Stimulated activated CD4-positive, alpha-beta T cell treated with anti-CD3 and anti-CD28 coated beads, Interleukin-1b, Interleukin-23, amount 100 ng/mL, for 1 hour (primary cell): ENCODE results near the gene CFDP1.

Experiments used
- DNase-seq, 2 donors: peaks; one replicate each; pipeline ENCODE4 v3.0.0-alpha.2; 2020; ENCODE audit warnings: low read depth in 2 of 2

CFDP1 gene

DNA sequence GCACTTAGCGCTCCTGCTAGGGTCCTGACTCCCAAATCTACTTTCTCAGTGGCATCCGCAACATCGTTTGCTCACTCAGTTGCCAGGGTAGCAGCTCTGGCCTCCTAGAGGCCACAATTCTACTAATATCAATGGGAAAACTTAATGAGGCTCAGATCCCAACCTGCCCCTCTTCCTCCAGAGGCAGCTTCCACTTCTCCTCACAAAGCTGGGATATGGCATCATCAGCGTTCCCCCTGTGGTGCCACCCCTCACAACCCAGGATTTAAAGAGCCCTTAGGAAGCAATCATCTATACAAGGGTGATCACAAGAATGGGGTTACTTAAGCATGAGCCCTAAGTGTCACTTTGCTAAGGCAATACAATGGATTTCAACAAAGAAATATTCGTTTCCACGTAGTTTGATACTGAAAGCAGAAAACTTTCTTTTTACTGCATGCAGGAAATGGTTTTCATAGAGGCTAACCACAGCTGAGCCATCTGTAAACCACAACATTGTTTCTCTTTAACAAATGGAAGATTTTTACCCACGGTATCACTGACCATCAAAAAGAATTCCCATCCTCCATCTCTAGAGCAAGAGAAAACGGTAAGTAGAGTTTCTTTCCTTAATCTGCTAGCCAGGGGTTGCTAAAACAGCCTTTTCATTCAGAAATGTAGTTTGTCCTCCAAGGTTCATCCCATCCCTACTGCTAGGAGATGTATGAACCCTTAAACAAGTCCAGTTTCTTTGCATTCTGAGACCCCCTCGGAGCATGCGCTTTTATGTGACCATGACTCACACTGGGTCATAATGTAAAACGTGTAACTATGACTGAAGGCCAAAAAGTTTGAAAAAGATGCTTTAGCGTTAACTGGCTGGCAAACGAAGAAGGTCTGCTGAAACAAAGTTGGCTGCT, 113.5 kb downstream of the CFDP1 start:
- no peak for DNase-seq

DNA sequence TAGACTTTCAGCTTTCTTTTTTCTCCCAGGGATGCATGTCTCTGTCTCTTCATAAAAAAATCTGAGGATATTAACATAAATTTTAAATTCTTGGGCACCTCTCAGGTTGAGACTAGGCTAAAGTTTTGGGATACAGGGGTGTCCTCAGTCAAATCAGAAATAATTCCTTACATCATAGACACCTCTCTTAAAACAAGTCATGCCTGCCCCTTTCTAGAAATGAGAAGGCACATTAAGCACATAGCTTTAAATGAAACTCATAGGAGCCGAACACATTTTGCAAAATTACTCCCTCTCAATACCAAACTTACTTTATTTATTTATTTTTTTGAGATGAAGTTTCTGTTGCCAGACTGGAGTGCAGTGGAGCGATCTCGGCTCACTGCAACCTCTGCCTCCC, 114.6 kb downstream of the CFDP1 start:
- DNase-seq: no peak

DNA sequence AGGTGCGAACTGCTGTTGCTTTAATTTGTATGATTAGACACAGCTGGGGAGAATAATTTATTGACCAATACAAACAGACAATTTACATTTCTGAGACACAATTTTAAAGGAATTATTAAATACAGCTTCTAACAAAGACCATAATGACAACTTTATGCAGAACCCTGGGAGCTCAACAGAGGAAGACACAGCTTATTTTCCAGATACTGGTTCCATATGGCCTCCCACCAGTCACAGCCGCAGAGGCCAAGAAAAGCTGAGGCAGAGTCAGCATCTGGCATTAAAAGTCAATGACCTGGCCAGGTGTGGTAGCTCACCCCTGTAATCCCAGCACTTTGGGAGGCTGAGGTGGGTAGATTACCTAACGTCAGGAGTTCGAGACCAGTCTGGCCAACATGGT, 115.8 kb downstream of the CFDP1 start:
- no peak for DNase-seq

DNA sequence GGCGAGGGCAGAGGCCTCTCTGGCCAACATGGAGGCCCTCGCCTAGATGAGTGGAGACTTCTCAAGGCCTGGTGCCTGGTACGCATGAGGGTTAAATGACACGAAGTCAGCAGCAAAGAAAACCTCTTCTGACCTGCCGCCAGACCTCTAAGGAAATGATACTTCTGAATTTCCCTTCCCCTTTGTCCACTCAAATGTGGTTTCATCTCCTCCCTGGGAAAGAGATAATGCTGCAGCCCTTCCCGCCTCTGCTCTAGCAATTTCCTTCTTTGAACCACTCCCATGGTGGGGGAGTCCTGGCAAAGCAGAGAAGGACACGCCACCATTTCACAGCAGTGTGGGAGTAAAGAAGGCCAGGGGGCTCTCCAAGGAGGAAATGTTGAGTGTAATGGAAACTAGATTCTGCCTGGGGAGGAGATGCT, 116.2 kb downstream of the CFDP1 start:
- DNase-seq: no peak

DNA sequence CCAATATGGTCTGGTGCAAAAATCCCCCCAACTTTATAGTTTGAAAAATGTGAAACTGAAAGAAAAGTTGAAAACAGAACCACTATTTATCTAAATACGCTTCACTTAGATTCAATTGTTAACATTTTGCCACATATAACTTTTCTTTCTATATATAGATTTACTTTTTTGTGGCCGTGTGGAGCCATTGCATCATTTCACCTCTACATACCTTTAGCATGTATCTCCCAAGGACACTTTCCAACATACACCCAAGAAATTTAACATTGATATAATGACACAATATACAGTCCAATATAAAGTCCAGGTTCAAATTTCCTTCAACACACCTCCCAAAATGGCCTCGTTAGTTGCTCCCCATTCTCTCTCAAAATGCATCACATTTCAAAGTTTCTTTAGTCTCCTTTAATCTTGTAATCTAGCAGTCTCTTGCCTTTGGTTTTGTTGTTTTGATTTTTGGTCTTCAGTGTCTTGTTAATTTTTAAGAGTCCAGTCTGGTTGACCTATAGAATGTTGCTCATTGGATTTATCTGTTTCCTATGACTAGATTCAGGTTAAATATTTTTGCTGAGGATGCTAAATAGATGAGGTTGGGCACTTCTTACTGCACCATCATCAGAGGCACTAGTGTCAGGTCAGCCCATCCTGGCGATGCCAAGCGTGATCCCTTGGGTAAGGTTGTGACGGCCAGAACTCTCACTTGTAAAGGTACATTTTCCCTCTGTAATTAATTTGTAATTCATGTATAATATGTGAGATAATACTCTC, 117.6 kb downstream of the CFDP1 start:
- no peak for DNase-seq

DNA sequence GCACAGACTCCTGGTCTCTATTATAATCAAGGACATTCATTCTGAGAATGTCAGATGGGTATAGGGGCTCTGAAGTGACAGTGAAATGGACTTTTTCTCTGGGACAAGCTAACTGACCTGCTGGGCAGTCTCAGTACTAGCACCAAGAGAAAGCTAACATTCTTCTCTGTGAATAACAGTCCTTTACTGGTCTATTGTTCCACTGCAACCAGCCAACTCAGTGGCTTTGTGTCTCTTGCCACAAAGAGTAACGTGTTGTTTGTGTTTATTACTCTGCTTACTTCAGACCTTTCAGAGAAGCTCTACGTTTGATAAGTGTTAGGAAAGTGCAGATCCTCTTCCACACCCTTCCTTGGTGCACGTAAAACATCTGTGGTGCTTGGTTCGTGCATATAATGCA, 120.4 kb downstream of the CFDP1 start:
- no peak for DNase-seq

DNA sequence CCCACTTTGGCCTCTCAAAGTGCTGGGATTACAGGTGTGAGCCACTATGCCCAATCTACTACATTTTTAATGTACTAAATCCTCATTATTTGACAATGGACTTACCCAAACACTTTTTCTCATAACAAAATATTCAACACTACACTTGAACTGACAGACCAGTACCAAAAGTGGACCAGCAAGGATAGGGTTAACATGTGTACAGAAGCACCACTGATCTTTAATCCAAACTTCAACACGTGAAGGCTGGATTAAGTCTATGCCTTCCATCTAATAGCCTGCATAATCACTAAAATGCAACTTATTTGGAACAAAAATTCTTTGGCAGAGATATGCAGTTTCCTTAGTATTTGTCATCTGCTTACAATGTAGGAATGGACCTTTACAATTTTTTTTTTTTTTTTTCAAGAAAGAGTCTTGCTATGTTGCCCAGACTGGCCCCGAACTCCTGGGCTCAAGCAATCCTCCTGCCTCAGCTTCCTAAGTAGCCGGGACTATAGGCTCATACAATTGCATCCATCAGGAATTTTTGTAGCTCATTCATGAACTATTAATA, 121.8 kb downstream of the CFDP1 start:
- no peak for DNase-seq

DNA sequence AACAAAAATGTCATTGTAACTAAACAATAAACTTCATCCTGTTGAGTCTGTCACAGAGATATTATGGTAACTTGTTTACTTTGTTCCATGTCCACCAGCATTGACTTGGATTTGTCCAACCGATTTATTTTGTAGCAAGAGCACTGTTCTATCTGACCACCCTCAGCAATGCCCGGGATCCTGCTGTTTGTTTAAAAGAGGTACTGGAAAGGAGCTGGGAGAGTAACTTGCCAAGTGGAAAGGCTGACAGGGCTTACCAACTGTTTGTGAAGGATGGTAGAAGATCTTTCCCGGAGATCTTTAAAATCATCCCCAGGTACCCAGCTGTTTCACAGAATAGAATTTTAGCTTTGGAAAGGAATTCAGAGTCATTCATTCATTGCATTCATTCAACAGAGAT, 122.8 kb downstream of the CFDP1 start:
- DNase-seq: no peak

DNA sequence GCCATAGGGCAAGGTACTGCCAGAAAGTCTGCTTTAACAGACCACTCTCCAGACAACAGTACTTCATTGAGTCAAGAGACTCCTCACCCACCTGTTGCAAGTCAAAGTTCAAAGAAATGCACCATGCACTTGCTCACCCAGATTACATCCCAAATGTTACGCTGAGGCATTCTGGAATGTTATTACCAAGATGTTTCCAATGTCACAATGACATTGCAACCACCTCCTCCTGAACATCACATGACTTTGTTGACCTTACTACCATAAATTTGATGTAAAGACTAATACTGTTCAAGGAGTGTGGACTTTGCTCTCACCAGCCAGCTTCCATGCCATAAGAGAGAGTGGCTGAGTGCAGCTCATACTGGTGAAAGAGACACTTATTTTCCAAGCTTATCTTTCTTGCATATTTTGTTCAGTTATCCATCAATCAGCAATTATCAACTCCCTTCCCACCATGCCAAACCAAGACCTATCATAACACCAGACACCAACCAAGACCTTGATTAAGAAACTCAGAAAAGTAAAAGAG, 123.3 kb downstream of the CFDP1 start:
- DNase-seq: no peak

DNA sequence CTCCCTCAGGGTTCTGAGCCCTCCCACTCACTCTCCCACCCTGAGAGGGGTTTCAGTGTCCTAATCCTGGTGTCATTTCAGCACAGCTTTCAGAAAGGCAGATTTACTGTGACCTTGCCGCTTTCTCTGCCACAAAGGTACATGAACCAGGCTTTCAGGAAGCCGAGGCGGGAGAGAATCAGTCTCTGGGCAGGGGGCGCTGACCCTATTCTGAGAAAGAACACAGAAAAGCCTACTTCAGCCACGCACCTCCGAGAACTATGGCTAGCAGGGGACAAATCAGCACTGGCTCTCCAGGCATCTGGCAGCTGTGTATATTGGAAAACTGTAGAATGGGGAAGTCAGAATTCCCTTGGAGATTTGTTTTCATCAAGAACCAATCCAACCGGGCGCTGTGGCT, 124.1 kb downstream of the CFDP1 start:
- DNase-seq: no peak

DNA sequence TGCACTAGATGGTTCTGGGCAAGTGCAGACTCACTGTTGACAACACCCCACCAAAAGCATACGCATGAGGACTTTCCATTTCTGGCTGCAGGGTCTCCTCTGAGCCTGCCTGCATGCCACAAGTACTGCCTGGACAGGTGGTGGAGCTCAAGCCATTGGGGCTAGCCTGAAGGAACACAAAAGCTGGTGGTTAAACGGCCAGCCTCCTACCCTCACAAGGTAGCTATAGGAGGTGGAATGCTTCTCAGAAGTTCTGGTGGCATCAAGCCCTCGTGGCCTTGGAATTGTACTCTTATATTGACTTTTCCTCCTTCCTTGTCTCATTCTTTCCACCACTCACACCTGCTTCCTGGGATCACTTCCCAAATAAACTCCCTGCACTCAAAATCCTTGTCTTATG, 125.3 kb downstream of the CFDP1 start:
- DNase-seq: no peak

DNA sequence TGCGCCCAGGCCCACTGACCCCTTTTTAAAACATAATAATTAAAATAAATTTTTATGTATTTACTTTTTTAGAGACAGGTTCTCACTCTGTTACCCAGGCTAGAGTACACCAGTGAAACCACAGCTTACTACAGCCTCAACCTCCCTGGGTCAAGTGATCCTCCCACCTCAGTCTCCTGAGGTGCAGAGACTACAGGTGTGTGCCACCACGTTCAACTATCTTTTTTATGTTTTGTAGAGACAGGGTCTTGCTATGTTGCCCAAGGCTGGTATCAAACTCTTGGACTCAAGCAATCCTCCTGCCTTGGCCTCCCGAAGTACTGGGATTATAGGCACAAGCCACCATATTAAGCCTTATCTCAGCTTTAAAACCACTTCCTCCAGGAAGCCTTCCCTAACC, 125.8 kb downstream of the CFDP1 start:
- DNase-seq: no peak

DNA sequence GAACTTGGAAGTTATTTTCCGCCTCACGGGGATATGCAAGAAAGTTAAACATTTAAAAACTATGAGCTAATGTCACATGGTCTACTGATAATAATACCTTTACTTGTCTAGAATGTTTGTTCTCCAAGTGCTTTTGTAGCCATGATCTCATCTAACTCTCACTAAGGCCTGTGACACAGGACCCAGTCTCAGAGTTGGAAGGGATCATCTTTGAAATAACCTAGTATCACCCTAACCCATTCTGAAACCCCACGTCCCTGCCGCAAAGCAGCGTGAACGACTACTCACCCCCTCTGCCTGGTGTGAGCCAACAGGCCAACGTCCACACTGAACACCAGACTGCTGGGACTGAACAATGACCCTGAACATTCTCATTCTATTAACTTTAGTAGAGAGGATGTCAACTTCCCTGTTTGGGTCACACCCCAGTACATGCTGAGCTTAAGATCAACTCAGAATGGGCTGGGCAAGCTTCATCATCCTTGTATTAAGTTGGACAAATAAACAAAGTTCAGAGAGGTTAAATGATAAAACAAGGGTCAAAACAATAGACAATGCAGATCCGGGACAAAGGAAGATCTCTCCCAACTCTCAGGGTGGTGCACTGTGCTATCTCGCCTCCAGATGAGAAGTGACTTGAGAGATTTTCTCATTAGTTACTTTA, 127.1 kb downstream of the CFDP1 start:
- no peak for DNase-seq

DNA sequence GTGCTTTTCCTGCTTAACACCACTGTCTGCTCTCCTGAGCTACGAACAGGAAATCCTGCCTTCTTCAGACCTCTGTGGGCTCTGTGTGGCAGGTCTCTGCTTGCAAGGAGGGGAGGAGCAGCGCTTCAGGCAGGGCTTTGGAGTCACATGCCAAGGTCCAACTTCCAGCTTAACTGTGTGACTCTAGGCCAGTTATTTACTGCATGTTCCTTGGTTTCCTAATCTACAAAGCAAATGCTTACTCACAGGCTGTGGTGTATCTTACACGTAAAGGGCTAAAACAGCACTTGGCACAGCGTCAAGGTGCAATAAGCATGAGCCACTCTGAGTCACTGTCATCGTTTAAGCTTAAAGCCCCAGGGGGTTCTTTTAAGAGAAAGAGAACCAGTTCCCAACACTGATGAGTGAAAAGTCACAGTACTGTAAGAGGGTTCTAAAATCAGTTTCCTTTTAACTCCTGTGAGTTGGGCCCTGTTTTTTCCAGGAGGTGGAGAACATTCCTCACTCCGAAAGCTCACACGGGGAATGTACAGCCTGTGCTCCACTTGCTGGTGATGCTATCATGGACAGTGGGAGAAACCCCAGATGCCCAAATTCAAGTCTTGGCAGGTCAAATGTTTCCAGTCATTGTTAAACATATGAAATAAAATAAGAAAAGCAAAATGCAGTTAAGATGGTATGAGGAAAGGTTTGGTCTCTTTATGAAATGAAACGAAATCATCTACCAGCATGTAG, 127.8 kb downstream of the CFDP1 start:
- DNase-seq: peak in 1 of 2 donors; percentile 17

DNA sequence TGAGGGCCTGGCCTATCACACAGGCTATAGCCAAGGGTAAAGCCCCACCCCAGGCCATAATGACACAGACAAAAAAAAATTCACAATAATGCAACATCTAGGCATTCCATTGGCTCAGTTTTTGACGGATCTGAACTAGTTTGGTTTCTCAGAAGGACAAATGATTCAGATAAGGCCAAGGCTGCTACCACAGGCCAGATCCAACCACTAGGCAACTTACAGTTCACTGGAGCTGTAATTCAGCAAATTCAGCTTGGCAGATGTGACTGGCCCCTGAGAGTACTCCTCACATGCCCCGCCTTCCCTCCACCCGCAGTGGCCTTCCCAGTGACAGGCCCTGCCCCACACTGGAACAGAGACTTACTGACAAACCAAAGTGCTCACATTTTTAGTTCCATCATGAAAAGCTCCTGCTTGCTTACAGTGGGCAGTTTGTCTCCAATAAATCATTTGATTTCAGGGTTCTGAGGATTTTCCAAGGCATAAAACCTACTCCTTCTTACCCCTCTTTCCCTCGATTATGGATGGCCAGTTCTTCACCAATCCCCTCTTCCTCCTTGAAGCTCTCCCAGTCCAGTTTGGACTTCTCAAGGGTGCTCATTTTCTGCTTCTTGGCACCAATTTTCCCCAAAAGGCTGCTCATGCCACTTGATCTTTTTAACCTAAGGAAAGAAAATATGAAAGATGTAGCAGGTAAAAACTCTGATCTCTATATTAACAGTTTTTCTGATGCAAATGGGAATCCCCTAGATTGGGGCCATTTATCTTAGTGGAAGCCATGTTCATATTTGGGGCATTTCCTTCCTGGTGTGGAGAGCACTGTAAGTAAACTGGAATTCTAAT, 128.6 kb downstream of the CFDP1 start:
- no peak for DNase-seq

DNA sequence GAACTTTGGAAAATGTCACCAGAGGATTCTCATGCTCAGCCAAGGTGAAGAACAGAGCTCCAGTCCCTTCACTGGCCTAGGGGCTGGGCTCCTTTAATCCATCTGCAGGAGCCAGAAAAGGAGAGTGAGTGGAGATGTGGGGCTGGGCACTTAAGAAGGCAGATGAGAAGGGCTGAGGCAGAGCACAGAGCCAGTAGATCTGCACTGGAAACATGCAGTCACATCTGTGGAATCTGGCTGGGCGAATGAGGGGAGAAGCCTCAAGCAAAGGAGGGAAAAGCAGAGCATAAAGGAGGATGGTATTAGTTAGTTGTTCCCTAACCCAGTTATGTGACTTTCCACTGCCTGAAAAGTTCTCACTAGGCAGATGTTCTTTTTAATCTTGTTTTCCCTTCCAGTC, 131.5 kb downstream of the CFDP1 start:
- no peak for DNase-seq

DNA sequence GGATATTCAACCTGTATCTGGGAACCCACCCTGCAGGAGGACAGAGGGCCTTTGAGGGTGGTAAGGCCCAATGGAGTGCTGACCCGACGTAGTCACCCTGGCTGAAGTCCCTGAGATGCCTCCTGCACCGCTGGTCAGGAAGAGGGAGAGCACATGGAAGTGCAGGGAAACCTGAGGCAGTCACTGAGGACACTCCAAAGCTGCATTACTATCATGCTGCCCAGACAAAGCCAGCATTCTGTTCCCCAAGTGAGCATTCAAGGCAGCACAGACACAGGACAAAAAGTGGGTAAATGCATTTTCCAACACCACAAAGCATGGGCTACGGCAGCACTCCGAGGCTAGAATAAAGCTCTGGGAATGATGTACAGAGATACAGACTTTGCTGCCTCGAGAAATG, 135.0 kb downstream of the CFDP1 start:
- no peak for DNase-seq

DNA sequence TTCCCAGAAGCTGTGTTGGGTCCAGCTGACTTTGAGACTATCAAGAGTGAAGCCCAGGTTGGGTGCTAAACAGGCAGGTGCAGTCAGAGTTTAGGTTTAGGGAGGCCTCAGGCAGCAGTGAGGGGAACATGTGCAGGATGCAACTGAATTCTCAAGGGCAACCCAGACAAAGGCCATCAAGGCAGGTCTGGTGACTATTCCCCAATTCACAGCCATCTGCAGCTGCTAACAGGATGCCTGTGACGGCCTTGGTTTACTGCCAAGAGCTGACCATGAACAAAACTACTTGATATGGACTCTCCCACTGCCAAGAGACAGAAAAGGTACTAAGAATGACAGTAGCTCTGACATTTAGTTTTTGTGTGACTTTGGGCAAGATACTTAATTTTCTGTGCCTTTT, 136.7 kb downstream of the CFDP1 start:
- DNase-seq: no peak

DNA sequence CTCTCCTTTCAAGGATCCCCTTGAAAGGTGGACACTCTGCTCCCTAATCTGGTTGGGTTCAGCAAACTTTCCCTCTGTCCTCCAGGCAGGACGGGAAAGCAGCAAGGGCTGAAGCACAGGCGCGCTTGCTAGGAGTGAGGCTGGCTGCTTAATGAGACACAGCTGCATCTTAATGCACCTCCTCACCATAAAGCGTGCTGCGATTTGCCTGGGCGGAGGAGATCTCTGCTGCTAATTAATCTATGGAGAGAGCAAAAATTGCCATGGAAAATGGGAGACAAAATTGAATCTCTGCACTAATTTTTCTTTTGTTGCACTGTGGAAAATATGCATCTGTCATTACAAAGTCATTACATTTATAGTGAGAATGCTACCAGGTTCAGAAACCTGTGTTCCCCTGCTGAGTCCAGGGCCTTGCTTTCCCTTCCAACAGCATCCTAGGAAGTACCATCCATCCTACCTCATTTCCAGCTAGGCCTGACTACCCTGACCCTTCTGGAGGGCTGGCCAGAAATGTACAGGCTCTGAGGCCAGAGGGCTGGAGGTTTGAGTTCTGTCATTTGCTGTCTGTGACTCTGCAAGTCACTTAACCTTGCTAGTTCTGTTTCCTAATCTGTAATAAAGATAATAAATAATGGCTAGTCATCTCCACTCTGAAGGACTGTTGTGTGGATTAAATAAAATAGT, 138.4 kb downstream of the CFDP1 start:
- no peak for DNase-seq

DNA sequence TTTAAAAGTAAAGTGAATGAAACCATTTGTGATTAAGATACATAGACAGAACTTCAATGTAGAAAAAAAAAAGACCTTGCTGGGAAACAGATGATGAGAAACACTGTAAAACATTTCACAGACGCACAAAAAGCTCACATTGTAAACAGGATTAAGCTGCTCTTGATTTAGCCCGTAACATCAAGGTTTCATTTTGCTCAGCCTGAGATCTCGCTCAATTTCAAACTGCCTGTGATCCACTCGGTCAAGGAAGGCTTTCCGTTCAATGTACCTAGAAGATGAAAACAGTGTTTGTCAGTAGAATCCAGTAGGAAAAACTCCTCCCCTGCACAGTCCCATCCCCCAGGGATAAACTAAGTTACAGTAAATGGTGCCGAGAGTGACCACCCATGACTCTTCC, 139.5 kb downstream of the CFDP1 start:
- no peak for DNase-seq
